Measurements from ENCODE around the gene SLC7A7. TPM values are rescaled to one million over a fixed set of nuclear protein-coding genes. Genes with fewer than 3 reads are reported as not detected.

SLC7A7 gene
- total and polyA plus RNA-seq, 2 experiments from 2014 or later, result 3.6 to 4.1 TPM

DNA sequence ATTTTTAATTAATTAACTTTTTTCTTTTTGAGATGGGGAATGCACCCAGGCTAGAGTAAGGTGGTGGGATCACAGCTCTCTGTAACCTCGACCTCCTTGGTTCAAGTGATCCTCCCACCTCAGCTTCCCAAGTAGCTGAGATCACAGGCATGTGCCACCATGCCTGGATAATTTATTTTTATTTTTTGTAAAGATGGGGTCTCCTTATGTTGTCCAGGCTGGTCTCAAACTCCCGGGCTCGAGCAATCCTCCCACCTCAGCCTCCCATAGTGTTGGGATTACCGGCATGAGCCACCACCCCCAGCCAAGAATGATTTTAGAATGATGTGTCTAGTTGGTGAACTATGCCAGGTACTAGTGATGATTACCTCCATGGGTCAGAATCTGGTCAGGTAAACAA is 49.7 kb upstream of the SLC7A7 start:
- Mint-ChIP-seq H3K27me3 (ENCODE audit: insufficient read depth, low read depth, poor library complexity) (no peaks in the 10 kb centered on the region), H3K27ac (no peak overlapping the region), H3K4me1 (no peaks in the 10 kb centered on the region; the same call in 2 of the 3 replicates), H3K4me3 (no peak overlapping the region; the same call in 2 of the 3 replicates), H3K9me3 (no peaks in the 10 kb centered on the region; the same call in 2 of the 3 replicates), H3K36me3 (ENCODE audit: low read depth) (no peaks in the 10 kb centered on the region)
- H3K36me3 ChIP-seq (ENCODE audit: insufficient read depth), result no peaks in the 10 kb centered on the region
- no peaks in the 10 kb centered on the region for H3K27me3 ChIP-seq (ENCODE audit: insufficient read depth)
- H3K4me2 ChIP-seq, result no peak overlapping the region
- H3K27ac ChIP-seq (ENCODE audit: low read depth), result no peak overlapping the region
- ATAC-seq (no peak), DNase-seq (ENCODE audit: low spot score) (no peak)
- no peaks in the 10 kb centered on the region for H3K79me2 ChIP-seq (replicated peaks; ENCODE audit: insufficient read depth)
- H4K20me1 ChIP-seq (replicated peaks; ENCODE audit: insufficient read depth), result no peaks in the 10 kb centered on the region
- peaks cover 5% of the 10 kb centered on the region; the same call in 1 of the 2 replicates for H3K4me1 ChIP-seq (ENCODE audit: insufficient read depth)
- peak overlapping the region; percentile 54; the same call in 1 of the 2 replicates for H2AFZ ChIP-seq
- no peaks in the 10 kb centered on the region for H3K9me2 ChIP-seq (ENCODE audit: insufficient read depth)
- no peak overlapping the region for H3K4me3 ChIP-seq
- no peaks in the 10 kb centered on the region for H3F3A ChIP-seq (replicated peaks; ENCODE audit: low read depth)
- no peak for TF ChIP-seq NANOG (IDR thresholded peaks at IDR 0.05; ENCODE audit: borderline replicate concordance)
- TF ChIP-seq ZNF331 (CRISPR knock-in tag; IDR thresholded peaks at IDR 0.05; ENCODE audit: low read depth), result no peak
- TF ChIP-seq ZNF114 (CRISPR knock-in tag; IDR thresholded peaks at IDR 0.05), result no peak
- no peak for TF ChIP-seq JUNB (IDR thresholded peaks at IDR 0.05; ENCODE audit: unreplicated experiment)
- TF ChIP-seq CREB1 (CRISPR knock-in tag; IDR thresholded peaks at IDR 0.05; ENCODE audit: low read depth), result no peak
- no peak for TF ChIP-seq POLR2AphosphoS5 (IDR thresholded peaks at IDR 0.05; ENCODE audit: low read depth)

DNA sequence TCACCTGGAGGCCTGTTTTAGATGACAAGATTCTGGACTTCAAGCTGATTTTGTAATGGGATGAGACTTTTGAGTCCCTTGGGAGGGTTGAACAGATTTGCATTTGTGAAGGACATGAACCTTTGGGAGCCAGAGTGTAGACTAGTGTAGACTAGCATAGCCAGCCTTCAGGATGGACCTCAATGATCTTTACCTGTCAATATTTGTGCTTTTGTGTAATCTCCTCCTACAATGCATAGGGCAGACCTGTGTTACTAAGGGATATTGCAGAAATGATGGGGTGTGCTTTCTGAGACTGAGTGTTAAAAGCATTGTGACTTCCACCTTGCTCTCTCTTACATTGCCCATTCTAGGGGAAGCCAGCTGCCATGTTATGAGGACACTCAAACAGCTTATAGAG is 46.4 kb upstream of the SLC7A7 start:
- no peaks in the 10 kb centered on the region for H3K27me3 ChIP-seq (ENCODE audit: insufficient read depth)
- no peak overlapping the region for H3K4me3 ChIP-seq
- no peak overlapping the region for H3K27ac ChIP-seq (ENCODE audit: low read depth)
- no peak for ATAC-seq
- no peak for DNase-seq (ENCODE audit: low spot score)
- Mint-ChIP-seq H3K36me3 (ENCODE audit: low read depth) (no peaks in the 10 kb centered on the region; the same call in 2 of the 3 replicates), H3K9me3 (no peaks in the 10 kb centered on the region; the same call in 2 of the 3 replicates), H3K4me3 (no peak overlapping the region), H3K4me1 (no peaks in the 10 kb centered on the region), H3K27ac (no peak overlapping the region), H3K27me3 (ENCODE audit: insufficient read depth, low read depth, poor library complexity) (no peaks in the 10 kb centered on the region)
- no peaks in the 10 kb centered on the region for H3K79me2 ChIP-seq (replicated peaks; ENCODE audit: insufficient read depth)
- no peaks in the 10 kb centered on the region for H3K36me3 ChIP-seq (ENCODE audit: insufficient read depth)
- no peaks in the 10 kb centered on the region for H3K4me1 ChIP-seq (ENCODE audit: insufficient read depth)
- H3K9me2 ChIP-seq (ENCODE audit: insufficient read depth), result no peaks in the 10 kb centered on the region
- no peaks in the 10 kb centered on the region for H4K20me1 ChIP-seq (replicated peaks; ENCODE audit: insufficient read depth)
- H2AFZ ChIP-seq, result peak overlapping the region; percentile 66; the same call in 1 of the 2 replicates
- H3K4me2 ChIP-seq, result no peak overlapping the region
- no peaks in the 10 kb centered on the region for H3F3A ChIP-seq (replicated peaks; ENCODE audit: low read depth)
- no peak for TF ChIP-seq EZH2 (IDR thresholded peaks at IDR 0.05; ENCODE audit: low read depth, unreplicated experiment)
- TF ChIP-seq, protein P1, sequence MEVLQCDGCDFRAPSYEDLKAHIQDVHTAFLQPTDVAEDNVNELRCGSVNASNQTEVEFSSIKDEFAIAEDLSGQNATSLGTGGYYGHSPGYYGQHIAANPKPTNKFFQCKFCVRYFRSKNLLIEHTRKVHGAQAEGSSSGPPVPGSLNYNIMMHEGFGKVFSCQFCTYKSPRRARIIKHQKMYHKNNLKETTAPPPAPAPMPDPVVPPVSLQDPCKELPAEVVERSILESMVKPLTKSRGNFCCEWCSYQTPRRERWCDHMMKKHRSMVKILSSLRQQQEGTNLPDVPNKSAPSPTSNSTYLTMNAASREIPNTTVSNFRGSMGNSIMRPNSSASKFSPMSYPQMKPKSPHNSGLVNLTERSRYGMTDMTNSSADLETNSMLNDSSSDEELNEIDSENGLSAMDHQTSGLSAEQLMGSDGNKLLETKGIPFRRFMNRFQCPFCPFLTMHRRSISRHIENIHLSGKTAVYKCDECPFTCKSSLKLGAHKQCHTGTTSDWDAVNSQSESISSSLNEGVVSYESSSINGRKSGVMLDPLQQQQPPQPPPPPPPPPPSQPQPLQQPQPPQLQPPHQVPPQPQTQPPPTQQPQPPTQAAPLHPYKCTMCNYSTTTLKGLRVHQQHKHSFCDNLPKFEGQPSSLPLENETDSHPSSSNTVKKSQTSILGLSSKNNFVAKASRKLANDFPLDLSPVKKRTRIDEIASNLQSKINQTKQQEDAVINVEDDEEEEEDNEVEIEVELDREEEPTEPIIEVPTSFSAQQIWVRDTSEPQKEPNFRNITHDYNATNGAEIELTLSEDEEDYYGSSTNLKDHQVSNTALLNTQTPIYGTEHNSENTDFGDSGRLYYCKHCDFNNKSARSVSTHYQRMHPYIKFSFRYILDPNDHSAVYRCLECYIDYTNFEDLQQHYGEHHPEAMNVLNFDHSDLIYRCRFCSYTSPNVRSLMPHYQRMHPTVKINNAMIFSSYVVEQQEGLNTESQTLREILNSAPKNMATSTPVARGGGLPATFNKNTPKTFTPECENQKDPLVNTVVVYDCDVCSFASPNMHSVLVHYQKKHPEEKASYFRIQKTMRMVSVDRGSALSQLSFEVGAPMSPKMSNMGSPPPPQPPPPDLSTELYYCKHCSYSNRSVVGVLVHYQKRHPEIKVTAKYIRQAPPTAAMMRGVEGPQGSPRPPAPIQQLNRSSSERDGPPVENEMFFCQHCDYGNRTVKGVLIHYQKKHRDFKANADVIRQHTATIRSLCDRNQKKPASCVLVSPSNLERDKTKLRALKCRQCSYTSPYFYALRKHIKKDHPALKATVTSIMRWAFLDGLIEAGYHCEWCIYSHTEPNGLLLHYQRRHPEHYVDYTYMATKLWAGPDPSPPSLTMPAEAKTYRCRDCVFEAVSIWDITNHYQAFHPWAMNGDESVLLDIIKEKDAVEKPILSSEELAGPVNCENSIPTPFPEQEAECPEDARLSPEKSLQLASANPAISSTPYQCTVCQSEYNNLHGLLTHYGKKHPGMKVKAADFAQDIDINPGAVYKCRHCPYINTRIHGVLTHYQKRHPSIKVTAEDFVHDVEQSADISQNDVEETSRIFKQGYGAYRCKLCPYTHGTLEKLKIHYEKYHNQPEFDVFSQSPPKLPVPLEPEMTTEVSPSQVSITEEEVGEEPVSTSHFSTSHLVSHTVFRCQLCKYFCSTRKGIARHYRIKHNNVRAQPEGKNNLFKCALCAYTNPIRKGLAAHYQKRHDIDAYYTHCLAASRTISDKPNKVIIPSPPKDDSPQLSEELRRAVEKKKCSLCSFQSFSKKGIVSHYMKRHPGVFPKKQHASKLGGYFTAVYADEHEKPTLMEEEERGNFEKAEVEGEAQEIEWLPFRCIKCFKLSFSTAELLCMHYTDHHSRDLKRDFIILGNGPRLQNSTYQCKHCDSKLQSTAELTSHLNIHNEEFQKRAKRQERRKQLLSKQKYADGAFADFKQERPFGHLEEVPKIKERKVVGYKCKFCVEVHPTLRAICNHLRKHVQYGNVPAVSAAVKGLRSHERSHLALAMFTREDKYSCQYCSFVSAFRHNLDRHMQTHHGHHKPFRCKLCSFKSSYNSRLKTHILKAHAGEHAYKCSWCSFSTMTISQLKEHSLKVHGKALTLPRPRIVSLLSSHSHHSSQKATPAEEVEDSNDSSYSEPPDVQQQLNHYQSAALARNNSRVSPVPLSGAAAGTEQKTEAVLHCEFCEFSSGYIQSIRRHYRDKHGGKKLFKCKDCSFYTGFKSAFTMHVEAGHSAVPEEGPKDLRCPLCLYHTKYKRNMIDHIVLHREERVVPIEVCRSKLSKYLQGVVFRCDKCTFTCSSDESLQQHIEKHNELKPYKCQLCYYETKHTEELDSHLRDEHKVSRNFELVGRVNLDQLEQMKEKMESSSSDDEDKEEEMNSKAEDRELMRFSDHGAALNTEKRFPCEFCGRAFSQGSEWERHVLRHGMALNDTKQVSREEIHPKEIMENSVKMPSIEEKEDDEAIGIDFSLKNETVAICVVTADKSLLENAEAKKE (CRISPR knock-in tag; IDR thresholded peaks at IDR 0.05), result no peak
- TF ChIP-seq JUNB (IDR thresholded peaks at IDR 0.05; ENCODE audit: unreplicated experiment), result no peak
- TF ChIP-seq ZNF114 (CRISPR knock-in tag; IDR thresholded peaks at IDR 0.05), result no peak
- TF ChIP-seq CREB1 (CRISPR knock-in tag; IDR thresholded peaks at IDR 0.05; ENCODE audit: low read depth), result no peak
- TF ChIP-seq, protein P2, sequence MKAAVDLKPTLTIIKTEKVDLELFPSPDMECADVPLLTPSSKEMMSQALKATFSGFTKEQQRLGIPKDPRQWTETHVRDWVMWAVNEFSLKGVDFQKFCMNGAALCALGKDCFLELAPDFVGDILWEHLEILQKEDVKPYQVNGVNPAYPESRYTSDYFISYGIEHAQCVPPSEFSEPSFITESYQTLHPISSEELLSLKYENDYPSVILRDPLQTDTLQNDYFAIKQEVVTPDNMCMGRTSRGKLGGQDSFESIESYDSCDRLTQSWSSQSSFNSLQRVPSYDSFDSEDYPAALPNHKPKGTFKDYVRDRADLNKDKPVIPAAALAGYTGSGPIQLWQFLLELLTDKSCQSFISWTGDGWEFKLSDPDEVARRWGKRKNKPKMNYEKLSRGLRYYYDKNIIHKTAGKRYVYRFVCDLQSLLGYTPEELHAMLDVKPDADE (IDR thresholded peaks at IDR 0.05), result no peak
- TF ChIP-seq NANOG (IDR thresholded peaks at IDR 0.05; ENCODE audit: borderline replicate concordance), result no peak
- TF ChIP-seq STAT1 (IDR thresholded peaks at IDR 0.05; ENCODE audit: unreplicated experiment), result no peak
- no peak for TF ChIP-seq POLR2AphosphoS5 (IDR thresholded peaks at IDR 0.05; ENCODE audit: low read depth)
- no peak for TF ChIP-seq EZH2phosphoT487 (IDR thresholded peaks at IDR 0.05; ENCODE audit: unreplicated experiment)
- TF ChIP-seq, protein P3, sequence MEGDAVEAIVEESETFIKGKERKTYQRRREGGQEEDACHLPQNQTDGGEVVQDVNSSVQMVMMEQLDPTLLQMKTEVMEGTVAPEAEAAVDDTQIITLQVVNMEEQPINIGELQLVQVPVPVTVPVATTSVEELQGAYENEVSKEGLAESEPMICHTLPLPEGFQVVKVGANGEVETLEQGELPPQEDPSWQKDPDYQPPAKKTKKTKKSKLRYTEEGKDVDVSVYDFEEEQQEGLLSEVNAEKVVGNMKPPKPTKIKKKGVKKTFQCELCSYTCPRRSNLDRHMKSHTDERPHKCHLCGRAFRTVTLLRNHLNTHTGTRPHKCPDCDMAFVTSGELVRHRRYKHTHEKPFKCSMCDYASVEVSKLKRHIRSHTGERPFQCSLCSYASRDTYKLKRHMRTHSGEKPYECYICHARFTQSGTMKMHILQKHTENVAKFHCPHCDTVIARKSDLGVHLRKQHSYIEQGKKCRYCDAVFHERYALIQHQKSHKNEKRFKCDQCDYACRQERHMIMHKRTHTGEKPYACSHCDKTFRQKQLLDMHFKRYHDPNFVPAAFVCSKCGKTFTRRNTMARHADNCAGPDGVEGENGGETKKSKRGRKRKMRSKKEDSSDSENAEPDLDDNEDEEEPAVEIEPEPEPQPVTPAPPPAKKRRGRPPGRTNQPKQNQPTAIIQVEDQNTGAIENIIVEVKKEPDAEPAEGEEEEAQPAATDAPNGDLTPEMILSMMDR (conservative IDR thresholded peaks at IDR 0.05; ENCODE audit: low read depth in 2 of 2), result no peak
